Glomerular endothelial cell (primary cell): ENCODE measurements around the gene SEC14L2. TPM values are rescaled to one million over a fixed set of nuclear protein-coding genes. Genes with fewer than 3 reads are reported as not detected.

ENCODE experiments used
- DNase-seq: peaks from one replicate; pipeline ENCODE4 v3.0.0-alpha.2; 2011; ENCODE audit warnings: low read depth, low spot score; ENCODE audit errors: extremely low read depth
- total RNA-seq: library from RNA; depleted of rRNA; stranded (reverse); fragments of >200 nt; gene quantifications from 2 replicates; pipeline ENCODE4 v1.2.3, GENCODE V29; 2015

SEC14L2 gene
- total RNA-seq: 12.0 and 18.8 TPM in 2 replicates

GRCh38 chr22:30396871-30397655, at the start of gene SEC14L2:
Gene SEC14L2, plus strand, starts transcription at chr22:30397018. Its CDS starts 99 bp downstream, at chr22:30397117.
- no peak for DNase-seq

GRCh38 chr22:30347255-30347892, 49.4 kb upstream of the SEC14L2 start:
- DNase-seq: no peak

DNA sequence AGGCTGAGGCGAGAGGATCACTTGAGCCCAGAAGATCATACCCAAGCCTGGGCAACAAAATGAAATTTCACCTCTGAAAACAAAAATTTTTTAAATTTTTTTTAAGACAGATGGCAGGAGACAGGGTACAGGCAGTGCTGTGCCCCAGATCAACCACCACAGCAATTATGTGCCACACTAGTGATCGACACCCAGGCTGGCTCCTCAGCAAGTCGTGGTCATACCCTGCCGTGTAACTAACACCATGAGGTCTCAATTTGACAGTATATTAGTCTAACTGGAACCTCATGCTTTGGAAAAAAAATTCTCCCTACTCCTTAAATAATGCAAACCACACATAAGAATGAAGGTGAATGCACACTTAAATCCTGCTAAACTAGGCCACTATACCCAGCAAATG, 48.4 kb upstream of the SEC14L2 start:
- no peak for DNase-seq

GRCh38 chr22:30348809-30349208, 48.0 kb upstream of the SEC14L2 start:
- no peak for DNase-seq

- no peak for DNase-seq
Observed at GRCh38 chr22:30351226-30351625, 45.6 kb upstream of the SEC14L2 start.

DNA sequence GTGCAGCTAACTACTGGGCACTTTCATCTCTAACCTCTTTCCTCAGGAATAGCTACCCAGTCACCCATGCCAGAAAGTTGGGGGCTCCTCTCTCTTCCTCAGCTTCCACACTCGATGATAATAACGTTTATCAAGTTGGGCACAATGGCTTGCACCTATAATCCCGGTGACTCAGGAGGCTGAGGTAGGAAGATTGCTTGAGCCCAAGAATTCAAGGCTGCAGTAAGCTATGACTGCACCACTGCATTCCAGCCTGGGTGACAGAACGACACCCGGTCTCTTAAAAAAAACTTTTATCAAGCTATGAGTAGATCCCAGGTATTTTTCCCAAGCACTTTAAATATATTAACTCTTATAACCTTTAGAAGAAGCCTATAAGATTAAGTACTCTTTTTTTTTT, 42.2 kb upstream of the SEC14L2 start:
- no peak for DNase-seq

DNA sequence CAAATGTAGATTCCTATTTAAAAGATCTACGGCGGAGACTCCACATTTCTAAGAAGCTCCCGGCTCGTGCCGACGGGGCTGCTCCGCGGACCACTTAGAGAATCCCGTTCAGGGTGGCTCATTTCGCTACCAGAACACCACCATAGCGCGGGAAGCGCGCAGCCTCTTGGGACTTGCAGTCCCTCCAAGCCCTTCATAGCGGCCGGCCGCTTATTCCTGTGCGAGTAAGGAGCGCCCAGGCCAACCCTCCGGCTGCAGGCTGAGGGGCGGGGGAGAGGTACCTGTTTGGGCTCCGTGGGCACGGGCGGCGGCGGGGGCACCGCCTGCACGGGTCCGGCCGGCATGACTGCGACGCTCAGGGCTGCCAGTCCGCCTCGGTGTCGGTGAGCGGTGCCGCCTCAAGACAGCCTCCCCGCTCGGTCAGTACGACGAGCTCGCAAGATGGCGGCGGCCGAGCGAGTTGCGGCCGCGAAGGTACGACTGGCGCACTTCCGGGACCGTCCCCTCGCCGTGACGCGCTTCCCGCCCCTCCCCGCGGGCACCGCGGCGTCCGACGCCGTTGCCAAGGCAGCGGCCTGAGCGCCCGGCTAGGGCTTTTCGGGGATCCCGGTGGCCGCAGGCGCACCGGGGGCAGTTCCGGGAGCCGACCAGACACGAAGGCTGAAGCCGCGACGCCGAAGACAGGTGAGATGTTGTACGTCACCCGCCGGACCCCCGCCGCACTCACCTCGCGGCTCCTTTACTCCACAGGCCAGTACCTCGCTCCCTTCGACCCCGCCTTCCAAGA, 40.2 kb upstream of the SEC14L2 start, which contains the start of the genes CCDC157 and SF3A1:
TSS of gene CCDC157 (plus strand) at position 559 of the 787 bp plus-strand sequence. CDS start 8,994 bp downstream, outside the sequence.
TSS of gene SF3A1 (minus strand) at position 446 of the 787 bp plus-strand sequence. CDS start at position 344, 102 bp downstream.
- peak; percentile 73 for DNase-seq

DNA sequence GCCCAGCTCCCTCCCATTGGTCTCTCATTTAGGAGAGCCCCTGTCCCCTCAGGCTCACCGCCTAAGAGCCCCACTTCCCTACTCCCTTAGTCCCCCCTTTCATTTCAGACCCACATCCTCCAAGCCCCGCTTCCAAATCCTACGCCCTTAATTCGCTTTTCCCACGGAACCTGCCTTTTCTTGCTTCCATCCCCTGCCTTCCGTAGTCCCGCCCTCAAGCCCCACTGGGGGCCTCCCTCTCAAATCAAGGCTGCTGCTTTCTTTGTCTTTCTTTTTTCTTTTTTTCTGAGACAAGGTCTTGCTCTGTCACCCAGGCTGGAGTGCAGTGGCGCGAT, 39.6 kb upstream of the SEC14L2 start:
- peak; percentile 10 for DNase-seq

- DNase-seq: no peak
Observed at GRCh38 chr22:30357650-30358215, 39.1 kb upstream of the SEC14L2 start.

GRCh38 chr22:30358541-30358940, 38.3 kb upstream of the SEC14L2 start:
- DNase-seq: no peak

- no peak for DNase-seq
Observed at GRCh38 chr22:30361916-30362650, 34.7 kb upstream of the SEC14L2 start.

DNA sequence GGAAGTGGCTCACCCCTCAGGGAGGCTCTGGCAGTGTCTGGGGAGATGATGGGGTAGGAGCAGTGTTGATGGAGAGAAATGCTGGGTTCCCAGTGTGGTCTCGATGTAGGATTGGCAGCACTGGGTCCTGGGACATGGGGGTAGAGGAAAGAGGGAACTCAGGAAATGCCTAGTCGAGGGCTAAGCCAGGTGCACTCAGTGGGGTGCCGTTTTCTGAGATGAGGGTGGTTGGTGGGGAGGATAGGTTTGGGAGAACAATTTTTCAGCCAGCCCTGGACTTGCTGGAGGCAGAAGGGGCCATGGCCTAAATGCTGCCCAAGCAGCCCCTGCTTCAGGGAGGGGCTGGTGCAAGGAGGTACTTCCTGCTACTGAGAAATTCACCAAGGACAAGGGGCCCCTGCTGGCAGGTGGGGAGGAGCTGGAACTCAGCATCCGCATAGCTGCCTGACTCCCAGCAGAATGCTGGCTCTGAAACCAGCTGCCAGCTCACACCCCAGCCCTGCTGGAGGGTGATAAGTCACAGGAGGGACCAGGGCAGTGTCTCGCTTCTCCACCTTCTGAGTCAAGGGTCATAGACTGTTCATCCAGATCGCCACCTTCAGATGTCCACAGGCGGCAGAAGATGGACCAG, 34.1 kb upstream of the SEC14L2 start:
- DNase-seq: no peak

DNA sequence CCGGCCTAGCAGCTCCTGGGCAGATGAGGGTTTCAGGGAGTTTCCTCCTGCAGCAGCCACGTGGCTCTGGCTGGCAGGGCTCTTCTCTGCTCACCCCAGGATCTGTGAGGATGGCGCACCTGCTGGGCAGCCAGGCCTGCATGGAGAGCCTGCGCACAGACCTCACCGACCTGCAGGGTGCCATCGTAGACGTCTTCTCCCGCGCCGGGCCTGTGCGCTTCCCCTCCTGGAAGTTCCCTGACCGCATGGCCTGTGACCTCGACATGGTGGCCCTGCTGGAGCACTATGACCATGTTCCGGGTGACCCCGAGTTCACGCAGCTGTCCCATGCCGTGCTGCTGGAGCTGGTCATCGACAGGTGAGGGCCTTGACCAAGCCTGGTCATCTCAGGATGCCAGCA, 30.9 kb upstream of the SEC14L2 start:
- DNase-seq: no peak

GRCh38 chr22:30368420-30368819, 28.4 kb upstream of the SEC14L2 start:
- no peak for DNase-seq

- DNase-seq: no peak
Observed at GRCh38 chr22:30370641-30371230, 26.1 kb upstream of the SEC14L2 start.

DNA sequence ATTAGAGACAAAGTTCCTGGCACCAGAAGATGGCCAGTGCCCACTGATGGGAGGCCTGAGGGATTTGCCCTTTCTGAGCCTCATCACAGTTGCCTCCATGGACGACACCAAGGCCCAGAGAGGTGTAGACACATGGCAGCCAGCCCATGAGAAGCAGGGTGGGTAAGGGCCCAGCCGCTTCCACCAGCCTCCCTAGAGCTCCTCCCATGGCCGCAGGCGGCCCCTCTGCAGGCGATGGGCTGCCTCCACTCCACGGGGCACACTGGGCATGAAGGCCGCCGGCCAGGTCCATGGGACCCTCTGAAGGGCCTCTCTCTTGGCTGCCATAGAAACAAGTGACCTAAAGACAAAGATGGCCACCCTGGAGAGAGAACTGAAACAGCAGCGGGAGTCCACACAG, 25.5 kb upstream of the SEC14L2 start:
- DNase-seq: no peak

GRCh38 chr22:30371981-30372380, 24.8 kb upstream of the SEC14L2 start:
- DNase-seq: no peak

DNA sequence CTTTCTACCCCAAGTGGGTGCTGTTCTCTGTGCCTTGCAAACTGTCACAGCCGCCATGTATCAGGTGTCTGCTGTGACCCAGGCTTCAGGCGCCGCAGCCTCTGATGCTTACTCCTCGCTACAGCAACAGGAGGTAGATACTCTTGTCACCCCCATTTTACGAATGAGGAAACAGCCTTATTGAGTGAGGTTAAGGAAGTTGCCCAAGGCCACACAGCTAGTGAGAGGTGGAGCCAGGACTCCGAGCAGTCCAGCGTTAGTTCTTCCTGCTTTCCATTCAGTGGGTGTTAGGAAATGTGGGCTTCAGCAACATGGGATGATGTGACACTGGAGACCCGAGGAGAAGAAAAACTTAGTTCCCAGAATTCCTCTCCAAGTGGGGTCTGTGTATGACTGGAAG, 23.9 kb upstream of the SEC14L2 start:
- DNase-seq: no peak
